GM19452 (cell line): ENCODE results near the gene ABCD2.
"Not testable (repeated sequence)": the region's sequence is repeated elsewhere in the genome, so short reads cannot be mapped to it uniquely, and the experiment has no call there.

ENCODE experiments used
- ATAC-seq: cut with Tn5 transposase; IDR thresholded peaks from one replicate; pipeline ENCODE4 v1.9.1; 2021; ENCODE audit not compliant: unreplicated experiment

Gene ABCD2

DNA sequence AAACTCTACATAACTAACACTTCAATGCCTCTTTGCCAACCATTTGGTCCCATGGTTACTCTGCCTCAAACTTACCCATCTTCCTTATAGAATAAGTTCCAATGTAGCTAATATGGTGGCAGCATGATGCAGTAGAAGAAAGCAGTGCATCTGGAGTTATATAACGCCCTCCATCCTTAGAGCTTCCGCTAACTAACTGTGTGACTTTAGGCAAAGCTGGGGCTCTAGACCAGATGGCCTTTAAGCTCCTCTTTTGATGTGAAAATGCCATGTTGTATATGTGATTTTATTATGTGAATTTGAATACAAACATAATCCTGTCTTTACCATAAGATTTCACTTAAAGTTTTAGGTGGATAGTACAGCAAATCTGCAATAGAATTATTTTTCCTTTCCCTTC is 6.1 kb downstream of the ABCD2 start:
- no peak for ATAC-seq

DNA sequence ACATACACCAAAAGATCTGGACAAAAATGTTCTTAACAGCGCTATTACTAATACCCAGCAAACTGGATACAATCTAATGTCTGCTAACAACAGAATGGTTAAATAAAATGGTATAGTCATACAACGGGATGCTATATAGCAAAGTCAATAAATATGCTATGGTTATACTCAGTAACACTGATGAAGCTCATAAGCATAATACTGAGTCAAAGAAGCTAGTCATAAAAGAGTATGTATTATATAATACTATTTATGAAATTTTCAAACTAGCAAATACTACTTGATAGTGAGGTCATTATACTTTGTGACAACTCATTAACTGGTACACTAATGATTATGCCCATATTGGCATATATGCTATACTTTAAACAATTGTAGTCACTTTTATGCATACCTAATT is 7.4 kb downstream of the ABCD2 start:
- no peak for ATAC-seq

DNA sequence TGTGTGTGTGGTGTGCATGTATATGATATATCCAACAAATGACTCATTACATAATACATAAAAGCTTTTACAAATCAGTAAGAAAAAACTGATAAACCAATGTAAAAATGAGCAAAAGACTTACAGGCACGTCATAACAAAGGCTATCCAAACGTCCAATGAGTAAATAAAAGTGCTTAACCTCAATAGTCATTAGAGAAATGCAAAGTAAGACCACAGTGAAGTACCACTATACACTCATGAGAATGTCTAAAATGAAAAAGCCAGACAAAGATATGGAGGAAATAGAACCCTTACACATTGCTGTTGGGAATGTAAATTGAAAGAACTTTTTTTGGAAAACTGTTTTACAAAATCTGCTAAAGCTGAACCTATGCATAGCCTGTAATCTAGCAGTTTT is 7.8 kb downstream of the ABCD2 start:
- ATAC-seq = no peak

DNA sequence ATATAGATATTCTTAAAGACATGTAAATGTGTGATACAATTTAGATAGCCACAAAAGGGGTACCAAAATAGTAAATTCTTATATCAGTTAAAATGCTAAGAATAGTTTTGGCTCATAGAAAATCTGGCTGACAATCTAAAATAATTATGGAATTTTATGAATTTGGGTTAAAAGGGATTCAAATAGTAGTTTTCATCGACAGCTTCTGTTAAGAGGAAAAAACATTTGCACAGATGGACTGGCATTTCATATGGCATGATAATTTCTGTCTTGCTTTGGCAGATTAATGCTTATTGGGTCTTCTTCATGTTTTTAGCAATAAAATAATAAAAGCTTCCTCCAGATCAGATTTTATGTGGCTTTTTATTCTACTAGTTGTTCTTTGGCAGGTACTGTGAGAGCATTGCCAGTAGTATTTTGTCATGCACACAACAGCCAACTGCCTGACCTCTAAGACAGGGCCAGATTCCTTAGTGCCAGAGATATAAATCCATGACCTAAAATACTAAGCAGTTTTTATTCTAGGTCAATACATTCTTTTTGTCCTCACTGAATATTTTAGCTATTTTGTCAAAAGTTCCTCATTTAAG is 9.1 kb downstream of the ABCD2 start:
- ATAC-seq = no peak

DNA sequence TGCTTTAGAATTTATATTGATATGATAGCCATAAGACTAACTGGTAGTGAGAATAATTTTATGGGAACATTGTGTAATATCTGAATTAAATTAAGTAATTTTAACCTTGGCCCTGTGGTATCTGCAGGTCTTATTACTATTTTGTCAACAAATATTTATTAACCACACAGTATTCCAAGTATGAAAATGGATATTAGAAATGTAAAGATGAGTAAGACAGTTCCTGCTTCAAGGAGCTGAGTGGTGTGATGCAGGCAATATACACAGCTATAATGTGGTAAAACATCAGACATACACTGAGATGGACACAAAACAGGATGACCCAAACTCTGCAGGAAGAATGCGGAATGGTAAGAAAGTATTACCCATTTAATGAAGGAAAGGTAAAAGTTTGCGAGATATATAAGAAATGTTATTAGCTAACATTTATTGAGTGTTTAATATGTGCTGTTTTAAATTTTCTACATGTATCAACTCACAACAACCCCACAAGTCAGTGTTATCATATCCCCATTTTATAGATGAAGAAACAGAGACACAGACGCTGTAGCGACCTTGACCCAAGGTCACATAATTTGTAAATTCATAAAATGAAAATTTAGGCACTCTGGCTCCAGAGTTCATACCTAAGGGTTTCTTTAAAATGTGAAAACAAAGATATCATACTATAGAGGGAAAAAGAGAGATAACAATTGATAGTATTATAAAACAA is 12.7 kb downstream of the ABCD2 start:
- ATAC-seq = no peak

DNA sequence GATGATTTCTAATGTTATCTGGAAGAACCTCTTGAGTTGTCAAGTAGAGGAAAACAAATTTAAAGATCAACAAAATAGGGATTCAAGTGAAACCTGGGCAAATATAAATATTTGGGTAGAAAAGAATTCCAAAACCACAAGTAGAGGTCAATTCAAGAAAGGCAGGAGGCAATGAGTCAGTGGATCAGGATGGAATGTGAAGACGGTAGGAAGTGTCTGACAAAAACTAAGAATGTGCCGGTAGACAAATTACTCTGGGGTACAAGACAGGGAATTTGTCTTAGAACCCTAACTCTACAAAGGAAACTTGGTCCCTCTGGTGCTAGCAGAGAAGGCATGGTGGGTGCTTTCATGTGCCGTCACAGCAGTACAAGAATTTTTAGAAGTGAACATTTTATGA is 13.6 kb downstream of the ABCD2 start:
- no peak for ATAC-seq

DNA sequence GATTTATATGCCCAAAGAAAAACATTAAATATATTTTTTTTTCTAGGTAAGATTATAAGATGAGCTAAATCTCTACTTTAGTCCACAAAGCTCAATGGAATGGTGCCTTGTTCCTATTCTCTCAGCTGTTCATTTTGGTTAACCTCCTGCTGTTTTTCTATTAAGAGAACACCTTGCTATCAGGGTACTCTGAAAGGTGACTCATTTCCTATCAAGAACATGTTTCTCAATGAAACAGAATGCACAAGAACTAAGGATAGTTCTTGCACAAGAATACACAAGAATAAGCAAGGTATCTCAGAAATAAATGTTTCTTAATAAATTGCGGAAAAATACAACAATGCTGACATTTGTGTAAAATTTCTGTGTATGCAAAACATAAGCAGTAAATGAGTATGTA is 14.1 kb downstream of the ABCD2 start:
- no peak for ATAC-seq

DNA sequence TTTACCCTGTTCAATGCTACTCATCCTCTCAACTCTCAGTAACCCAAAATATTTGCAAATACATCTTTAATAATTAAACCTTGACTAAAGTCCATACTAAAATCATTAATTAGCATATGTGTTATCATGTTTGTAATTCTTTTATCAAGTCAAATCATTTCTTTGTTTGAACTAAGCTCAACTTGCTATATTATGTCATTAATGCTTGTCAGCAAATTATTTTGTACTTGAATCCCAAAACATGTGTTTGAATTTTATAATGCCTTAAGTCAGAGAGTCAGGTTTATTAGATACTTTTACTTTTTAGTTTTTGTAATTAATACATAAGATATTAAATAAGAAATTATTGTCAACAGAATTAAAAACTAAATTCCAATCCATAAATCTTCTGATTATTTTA is 16.5 kb downstream of the ABCD2 start:
- no peak for ATAC-seq

DNA sequence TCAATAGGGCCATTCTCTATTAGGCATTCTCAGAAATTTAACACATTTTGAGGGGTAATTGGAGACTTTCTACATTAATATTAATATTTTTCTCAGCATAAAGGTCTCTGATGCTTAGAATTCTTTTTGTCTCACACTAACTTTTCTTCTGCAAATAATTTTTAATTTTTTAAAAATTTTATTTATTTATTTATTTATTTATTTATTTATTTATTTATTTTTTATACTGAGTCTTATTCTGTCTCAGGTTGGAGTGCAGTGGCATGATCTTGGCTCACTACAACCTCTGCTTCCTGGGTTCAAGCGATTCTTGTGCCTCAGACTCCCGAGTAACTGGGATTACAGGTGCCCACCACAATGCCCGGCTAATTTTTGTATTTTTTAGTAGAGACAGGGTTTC is 17.7 kb downstream of the ABCD2 start:
- ATAC-seq = not testable (repeated sequence)

DNA sequence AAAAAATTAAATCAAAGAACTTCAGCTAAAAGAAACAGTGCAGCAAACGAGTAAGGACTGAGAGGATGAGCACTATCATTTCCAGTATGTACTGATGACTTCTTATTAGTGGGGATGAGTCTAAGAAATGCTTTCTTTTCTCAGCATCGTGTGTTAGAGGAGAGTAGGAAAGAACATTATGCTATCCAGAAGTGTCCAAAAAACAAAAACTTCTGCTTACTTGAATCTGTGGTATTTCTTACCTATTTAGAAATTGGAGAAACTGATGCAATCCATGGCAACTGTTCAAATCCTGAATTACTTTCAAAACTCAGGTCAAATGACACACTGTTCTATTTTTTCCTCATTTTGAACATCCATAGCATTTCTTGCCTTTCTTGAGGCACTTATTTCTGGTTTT is 23.7 kb downstream of the ABCD2 start:
- ATAC-seq = no peak

DNA sequence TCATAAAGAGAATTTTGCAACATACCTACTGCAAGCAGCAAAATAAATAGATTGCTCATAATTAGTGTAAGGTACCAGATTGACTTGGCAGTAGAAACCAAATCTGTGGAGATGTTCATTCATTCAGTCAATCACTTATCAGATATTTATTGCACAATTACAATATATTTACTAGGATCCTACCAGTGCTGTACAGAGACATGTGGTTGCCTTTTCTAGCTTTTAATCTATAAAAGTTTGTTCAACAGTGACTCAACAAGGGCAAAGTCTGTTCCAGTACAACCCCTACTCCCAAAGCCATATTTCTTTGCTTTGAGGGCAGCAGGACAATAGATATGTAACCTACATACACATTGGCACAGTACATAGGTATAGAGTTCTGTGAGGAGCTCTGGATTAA is 27.3 kb downstream of the ABCD2 start:
- ATAC-seq = no peak

DNA sequence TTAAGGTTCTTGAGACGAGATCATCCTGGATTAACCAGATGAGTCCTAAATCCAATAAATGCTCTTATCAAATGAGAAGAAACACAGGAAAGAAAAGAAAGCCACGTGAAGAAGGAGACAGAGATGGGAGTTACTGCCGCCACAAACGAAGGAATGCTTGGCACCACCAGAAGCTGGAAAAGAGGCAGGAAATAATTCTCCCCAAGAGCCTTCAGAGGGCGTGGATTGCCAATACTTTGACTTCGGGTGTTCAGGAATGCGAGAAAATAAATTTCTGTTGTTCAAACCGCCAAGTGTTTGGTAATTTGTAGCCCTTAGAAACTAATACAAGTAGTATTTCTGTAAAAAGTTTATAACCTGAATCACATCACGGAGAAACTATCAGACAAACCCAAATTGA is 31.3 kb downstream of the ABCD2 start:
- ATAC-seq = no peak

DNA sequence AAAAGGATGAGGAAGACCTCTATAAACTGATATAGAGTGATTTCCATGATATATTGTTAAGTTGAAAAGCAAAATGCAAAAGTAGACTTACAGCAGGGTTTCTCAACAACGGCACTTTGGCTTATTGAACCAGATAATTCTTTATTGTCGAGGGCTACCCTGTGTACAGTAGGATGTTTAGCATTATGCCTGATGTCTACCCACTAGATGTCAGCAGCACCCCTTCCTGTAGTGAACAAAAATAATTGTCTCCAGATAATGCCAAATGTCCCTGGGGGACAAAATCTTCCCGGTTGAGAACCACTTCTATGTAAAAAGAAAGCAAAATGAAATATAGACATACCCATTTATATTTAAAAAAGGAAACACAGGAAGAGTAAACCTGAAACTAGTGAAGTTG is 32.4 kb downstream of the ABCD2 start:
- no peak for ATAC-seq

DNA sequence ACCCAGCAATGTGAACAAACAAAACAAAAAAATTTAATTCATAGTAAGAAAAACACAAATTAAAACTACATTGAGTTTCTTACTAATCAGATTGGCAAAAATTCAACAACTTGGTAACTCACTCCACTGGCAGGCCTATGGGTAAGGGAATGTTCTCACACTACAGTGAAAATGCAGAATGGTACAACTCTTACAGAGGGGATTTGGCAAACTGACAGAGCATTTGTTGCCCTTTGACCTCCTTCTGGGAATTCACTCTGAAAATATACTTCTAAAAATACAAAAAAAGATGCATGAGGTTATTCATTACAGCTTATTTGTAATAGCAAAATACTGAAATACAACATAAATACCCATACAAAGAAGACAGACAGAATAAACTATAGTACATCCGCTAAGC is 32.8 kb downstream of the ABCD2 start:
- ATAC-seq = no peak

DNA sequence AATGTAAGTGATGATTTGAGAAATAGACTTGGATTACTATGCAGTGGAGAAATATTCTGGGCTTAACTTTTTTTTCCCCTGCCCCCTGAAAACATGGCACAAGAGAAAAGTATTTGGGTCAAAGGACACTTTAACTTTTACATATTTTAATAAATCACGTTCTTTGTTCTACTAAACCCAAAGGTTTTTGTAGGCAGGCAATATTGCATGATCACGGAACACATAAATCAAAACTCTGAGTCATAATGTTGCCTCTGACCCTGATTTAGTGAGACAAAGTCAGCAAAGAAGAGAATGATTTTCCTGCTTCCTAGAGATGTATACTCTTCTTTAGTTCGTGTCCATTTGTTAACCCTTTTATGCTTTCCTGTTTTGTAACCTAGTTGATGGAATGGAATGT is 38.0 kb downstream of the ABCD2 start:
- ATAC-seq = no peak

DNA sequence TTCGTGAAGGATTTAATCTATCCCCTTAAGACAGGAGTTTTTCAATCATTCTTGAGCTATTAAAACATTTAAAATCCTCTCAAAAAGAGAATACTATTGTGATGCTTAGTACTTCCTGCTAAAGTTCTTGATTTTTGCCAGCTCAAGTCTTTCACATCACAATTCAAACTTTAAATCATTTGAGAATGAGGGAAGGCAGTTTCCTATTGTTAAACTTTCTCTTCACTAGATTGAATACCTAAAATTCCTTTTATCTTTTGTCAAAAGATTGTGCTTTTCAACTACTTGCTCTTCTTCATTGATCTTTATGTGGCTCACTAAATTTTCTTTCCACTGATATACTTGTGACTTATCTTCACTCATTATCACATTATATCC is 44.1 kb downstream of the ABCD2 start:
- ATAC-seq = no peak

DNA sequence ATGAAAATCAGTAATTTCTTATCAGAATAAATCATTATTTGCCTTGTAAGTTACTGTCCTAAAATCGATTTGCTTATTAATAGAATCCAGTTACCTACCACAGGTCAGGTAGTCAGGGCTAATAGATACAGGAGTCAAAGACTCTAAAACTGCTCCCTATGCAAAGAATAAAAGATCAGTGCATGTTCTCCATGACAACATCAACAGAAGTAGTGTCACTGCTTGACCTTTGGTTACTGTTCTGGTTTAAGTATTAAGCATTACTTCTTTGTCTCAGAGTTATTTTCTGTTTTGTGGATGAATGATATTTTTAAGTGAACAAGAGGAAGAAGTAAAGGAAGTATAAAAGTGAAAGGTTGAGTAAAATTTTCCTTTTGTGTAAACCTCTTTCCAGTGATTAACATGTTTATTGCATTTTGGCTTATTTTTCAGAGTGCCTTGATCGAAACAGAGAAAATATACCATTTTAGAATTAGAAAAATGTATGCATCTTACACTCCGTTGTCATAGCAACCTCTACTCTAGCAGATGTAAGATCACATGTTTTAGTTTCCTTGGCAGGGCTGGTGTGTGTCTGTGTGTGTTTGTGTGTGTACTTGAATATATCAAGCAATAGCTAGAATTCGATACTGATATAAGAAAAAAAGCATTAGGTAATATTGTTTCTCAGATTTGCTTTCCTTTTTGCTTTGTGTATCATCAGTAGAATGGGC is 44.7 kb downstream of the ABCD2 start:
- no peak for ATAC-seq

DNA sequence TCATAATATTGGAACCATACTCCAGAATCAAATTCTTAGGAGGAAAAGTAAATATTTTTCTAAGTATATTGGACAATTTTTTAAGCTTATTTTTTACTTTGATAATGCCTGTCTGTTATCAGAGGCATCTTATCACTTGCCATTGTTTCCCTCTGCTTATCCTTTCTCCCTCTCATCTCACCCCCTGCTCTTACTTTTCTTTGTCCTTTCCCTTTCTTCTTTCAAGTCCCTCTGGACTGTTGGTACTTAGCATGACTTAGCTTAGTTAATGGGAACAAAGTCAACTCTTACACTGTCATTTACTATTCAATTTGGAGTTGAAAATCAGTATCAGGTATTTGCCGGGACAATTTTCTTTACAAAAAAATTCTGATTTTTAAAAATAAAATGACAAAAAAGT is 45.2 kb downstream of the ABCD2 start:
- ATAC-seq = no peak

DNA sequence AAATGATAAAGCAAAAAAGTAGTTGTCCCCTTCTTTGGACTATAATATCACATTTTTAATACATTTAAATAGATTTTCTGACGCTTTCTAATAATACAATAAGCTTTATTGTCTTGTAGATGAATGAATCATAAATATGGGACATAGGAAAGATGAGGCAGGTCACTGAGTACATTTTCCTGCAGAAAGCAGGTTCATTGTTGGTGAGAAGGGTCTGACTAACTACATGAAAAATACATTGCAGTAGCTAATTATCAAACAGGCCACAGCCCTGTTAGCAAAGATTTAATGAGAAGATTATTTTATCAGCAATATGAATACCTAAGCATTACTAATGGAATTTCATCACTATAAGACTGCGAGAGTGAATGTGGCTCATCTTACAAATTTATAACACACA is 45.6 kb downstream of the ABCD2 start:
- ATAC-seq = no peak

DNA sequence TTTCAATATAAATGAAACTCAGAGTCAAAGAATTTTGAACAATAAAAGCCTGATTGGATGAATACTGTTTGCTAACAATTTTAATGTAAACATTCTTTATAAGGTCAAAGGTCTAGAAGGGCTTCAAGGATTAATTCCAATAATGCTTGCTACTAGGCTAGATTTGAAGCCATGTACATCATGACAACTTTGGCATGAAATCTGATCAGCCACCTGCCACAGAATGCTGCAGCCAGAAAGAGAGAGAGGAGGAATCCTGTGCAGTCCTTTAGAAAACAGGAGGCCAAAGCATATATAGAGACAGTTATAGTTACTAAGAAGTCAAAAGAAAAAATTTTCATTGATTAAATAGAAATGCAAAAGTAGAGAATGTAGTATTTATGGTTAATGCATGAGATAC is 47.1 kb downstream of the ABCD2 start:
- ATAC-seq = no peak

DNA sequence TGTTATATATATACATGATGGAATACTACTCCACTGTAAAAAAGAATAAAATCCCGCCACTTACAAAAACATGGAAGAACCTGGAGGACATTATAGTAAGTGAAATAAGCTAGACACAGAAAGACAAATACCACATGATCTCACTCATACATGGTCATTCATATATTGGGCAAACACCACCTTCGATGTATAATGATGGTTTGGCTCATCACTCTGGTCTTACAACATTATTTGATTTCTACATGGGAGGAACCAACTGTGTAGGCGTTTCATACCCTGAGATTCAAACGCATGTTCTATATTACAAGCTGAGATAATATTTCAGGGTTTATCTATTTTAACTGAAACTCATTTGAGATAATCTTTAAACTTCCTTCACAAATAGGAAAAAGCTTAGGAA is 48.3 kb downstream of the ABCD2 start:
- ATAC-seq = no peak

DNA sequence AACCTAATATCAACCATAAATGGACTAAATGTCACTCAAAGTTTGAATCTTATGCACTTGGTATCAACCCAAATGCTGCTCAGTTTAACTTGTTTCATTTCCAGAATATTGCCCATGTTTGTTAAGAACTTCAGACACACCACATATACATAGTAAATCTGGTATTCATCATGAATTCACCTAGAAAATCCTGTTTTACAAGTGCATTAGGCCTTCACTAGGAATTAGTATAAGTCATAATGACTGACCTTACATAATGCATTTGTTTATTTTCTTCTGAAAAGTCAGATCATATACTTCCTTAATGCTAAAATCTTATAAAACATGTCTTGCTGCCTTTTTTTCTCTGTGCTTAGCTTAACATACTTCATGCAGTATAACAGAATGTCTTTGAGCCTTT is 66.1 kb downstream of the ABCD2 start:
- ATAC-seq = no peak

DNA sequence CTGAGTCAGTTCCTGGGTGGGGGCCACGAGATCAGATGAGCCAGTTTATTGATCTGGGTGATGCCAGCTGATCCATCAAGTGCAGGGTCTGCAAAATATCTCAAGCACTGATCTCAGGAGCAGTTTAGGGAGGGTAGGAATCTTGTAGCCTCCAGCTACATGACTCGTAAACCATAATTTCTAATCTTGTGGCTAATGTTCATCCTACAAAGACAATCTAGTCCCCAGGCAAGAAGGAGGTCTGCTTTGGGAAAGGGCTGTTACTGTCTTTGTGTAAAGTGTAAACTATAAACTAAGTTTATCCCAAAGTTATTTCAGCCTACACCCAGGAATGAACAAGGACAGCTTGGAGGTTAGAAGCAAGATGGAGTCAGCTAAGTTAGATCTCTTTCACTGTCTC is 75.4 kb downstream of the ABCD2 start:
- ATAC-seq = not testable (repeated sequence)
